ENCODE results near the gene GRAMD1B.

DNA sequence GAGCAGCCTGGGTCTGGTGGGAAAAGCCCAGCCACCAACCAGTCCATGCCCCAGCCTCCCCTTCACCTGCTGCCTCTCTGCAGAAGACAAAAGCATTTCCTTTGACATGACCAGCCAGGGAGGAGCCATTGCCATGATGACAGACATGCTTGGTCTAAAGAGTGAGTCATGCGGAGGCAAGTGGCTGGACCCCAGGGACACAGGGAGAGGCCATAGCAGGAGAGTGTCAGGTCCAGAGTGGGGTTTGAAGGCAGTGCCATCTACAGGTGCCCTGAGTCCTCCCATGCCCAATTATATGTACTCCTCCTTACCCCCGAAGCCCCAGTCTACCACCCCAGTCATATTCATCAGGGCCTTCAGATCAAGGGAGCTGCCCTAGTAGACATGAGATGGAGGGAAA lies 157.0 kb downstream of the GRAMD1B start:
- TF ChIP-seq CTCF (IDR thresholded peaks at IDR 0.05) = no peak
- no peak for TF ChIP-seq POLR2A (IDR thresholded peaks at IDR 0.05)
